GM12865 (cell line): Measurements from ENCODE around the gene TMEM87B.
A peak's percentile ranks its signal among the peaks of the same experiment; 100 is the strongest.

Experiments used
- DNase-seq: peaks from one replicate; pipeline ENCODE4 v3.0.0; 2010; ENCODE audit warnings: low read depth
- H3K4me3 ChIP-seq: 2 replicates; pipeline ENCODE4 v1.5.1; 2011; ENCODE audit warnings: mild to moderate bottlenecking, low read depth, low read length, control low read depth
- TF ChIP-seq, protein P1 (sequence below): IDR thresholded peaks from 2 replicates; pipeline ENCODE4 v1.5.1; 2011; ENCODE audit warnings: low read length, control low read depth, low read depth, inconsistent platforms; ENCODE audit not compliant: insufficient read depth; ENCODE audit errors: missing control alignments

TMEM87B gene

GRCh38 chr2:112154246-112155117 lies 99.4 kb downstream of the TMEM87B start:
- TF ChIP-seq, protein P1, sequence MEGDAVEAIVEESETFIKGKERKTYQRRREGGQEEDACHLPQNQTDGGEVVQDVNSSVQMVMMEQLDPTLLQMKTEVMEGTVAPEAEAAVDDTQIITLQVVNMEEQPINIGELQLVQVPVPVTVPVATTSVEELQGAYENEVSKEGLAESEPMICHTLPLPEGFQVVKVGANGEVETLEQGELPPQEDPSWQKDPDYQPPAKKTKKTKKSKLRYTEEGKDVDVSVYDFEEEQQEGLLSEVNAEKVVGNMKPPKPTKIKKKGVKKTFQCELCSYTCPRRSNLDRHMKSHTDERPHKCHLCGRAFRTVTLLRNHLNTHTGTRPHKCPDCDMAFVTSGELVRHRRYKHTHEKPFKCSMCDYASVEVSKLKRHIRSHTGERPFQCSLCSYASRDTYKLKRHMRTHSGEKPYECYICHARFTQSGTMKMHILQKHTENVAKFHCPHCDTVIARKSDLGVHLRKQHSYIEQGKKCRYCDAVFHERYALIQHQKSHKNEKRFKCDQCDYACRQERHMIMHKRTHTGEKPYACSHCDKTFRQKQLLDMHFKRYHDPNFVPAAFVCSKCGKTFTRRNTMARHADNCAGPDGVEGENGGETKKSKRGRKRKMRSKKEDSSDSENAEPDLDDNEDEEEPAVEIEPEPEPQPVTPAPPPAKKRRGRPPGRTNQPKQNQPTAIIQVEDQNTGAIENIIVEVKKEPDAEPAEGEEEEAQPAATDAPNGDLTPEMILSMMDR: no peak
- peak; percentile 51 for DNase-seq
- H3K4me3 ChIP-seq: no peak overlapping the region

- TF ChIP-seq, protein P1: no peak
- no peak overlapping the region for H3K4me3 ChIP-seq
- DNase-seq: peak; percentile 26
Observed at GRCh38 chr2:112155331-112156151, 100.5 kb downstream of the TMEM87B start.

GRCh38 chr2:112156152-112156986 lies 101.3 kb downstream of the TMEM87B start:
- DNase-seq: no peak
- TF ChIP-seq, protein P1: no peak
- no peak overlapping the region for H3K4me3 ChIP-seq

- no peak overlapping the region for H3K4me3 ChIP-seq
- DNase-seq: no peak
- TF ChIP-seq, protein P1: no peak
Observed at GRCh38 chr2:112157472-112157871, 102.4 kb downstream of the TMEM87B start.

- H3K4me3 ChIP-seq: peak overlapping the region; percentile 38
- peak; percentile 84 for DNase-seq
- TF ChIP-seq, protein P1: no peak
Observed at GRCh38 chr2:112159454-112159921, 104.4 kb downstream of the TMEM87B start.
